Mucosa of stomach (tissue), 1 donor: Measurements from ENCODE around the gene TUBA8.
"Not testable (repeated sequence)": the region's sequence is repeated elsewhere in the genome, so short reads cannot be mapped to it uniquely, and the experiment has no call there.

Source experiments
- H3K27me3 ChIP-seq: one replicate; pipeline ENCODE4 v1.7.0; 2013; ENCODE audit warnings: mild to moderate bottlenecking, low read length; ENCODE audit not compliant: control insufficient read depth, insufficient read depth
- H3K36me3 ChIP-seq: one replicate; pipeline ENCODE4 v1.7.0; 2013; ENCODE audit warnings: low read length; ENCODE audit not compliant: control insufficient read depth, insufficient read depth
- H3K4me1 ChIP-seq: one replicate; pipeline ENCODE4 v1.7.0; 2013; ENCODE audit warnings: mild to moderate bottlenecking, low read length; ENCODE audit not compliant: control insufficient read depth, insufficient read depth
- H3K4me3 ChIP-seq: one replicate; pipeline ENCODE4 v1.7.0; 2013; ENCODE audit warnings: low read length
- H3K9ac ChIP-seq: one replicate; pipeline ENCODE4 v1.7.0; 2013; ENCODE audit warnings: mild to moderate bottlenecking, low read length, moderate library complexity
- H3K9me3 ChIP-seq: one replicate; pipeline ENCODE4 v1.7.0; 2013; ENCODE audit warnings: mild to moderate bottlenecking, low read length, moderate library complexity; ENCODE audit not compliant: control insufficient read depth
- donor health status: Pancreatic carcinoma.

The TUBA8 gene

GRCh38 chr22:18070041-18070440 is 40.6 kb upstream of the TUBA8 start:
- Histone ChIP-seq H3K9me3 (no peaks in the 10 kb centered on the region), H3K9ac (no peak overlapping the region), H3K4me3 (no peak overlapping the region), H3K27me3 (no peaks in the 10 kb centered on the region), H3K36me3 (no peaks in the 10 kb centered on the region), H3K4me1 (no peaks in the 10 kb centered on the region)

GRCh38 chr22:18070556-18071306 is 39.9 kb upstream of the TUBA8 start:
- Histone ChIP-seq H3K9ac (no peak overlapping the region), H3K4me1 (no peaks in the 10 kb centered on the region), H3K36me3 (no peaks in the 10 kb centered on the region), H3K4me3 (no peak overlapping the region), H3K27me3 (no peaks in the 10 kb centered on the region), H3K9me3 (no peaks in the 10 kb centered on the region)

GRCh38 chr22:18071307-18071967 is 39.2 kb upstream of the TUBA8 start:
- not testable (repeated sequence) for H3K27me3 ChIP-seq, H3K36me3 ChIP-seq, H3K9me3 ChIP-seq, H3K4me1 ChIP-seq, H3K9ac ChIP-seq, H3K4me3 ChIP-seq

GRCh38 chr22:18071968-18072310 is 38.7 kb upstream of the TUBA8 start:
- H3K9me3 ChIP-seq, result no peaks in the 10 kb centered on the region
- no peak overlapping the region for H3K9ac ChIP-seq
- no peaks in the 10 kb centered on the region for H3K36me3 ChIP-seq
- H3K4me1 ChIP-seq, result no peaks in the 10 kb centered on the region
- H3K4me3 ChIP-seq, result no peak overlapping the region
- no peaks in the 10 kb centered on the region for H3K27me3 ChIP-seq

- Histone ChIP-seq H3K9me3 (no peaks in the 10 kb centered on the region), H3K36me3 (no peaks in the 10 kb centered on the region), H3K4me3 (no peak overlapping the region), H3K9ac (no peak overlapping the region), H3K4me1 (no peaks in the 10 kb centered on the region), H3K27me3 (no peaks in the 10 kb centered on the region)
Measured at GRCh38 chr22:18073467-18073866, 37.1 kb upstream of the TUBA8 start.

- not testable (repeated sequence) for H3K4me3 ChIP-seq, H3K4me1 ChIP-seq, H3K9ac ChIP-seq, H3K9me3 ChIP-seq, H3K27me3 ChIP-seq, H3K36me3 ChIP-seq
Measured at GRCh38 chr22:18073927-18074326, 36.7 kb upstream of the TUBA8 start.

GRCh38 chr22:18075101-18075719 is 35.4 kb upstream of the TUBA8 start:
- Histone ChIP-seq H3K36me3 (no peaks in the 10 kb centered on the region), H3K9me3 (no peaks in the 10 kb centered on the region), H3K27me3 (no peaks in the 10 kb centered on the region), H3K4me3 (no peak overlapping the region), H3K9ac (no peak overlapping the region), H3K4me1 (no peaks in the 10 kb centered on the region)

GRCh38 chr22:18075720-18076497 is 34.7 kb upstream of the TUBA8 start:
- Histone ChIP-seq H3K4me1 (no peaks in the 10 kb centered on the region), H3K9me3 (no peaks in the 10 kb centered on the region), H3K36me3 (no peaks in the 10 kb centered on the region), H3K27me3 (no peaks in the 10 kb centered on the region), H3K4me3 (no peak overlapping the region), H3K9ac (no peak overlapping the region)

- H3K9me3 ChIP-seq, result no peaks in the 10 kb centered on the region
- peak overlapping the region; percentile 95 for H3K9ac ChIP-seq
- H3K4me3 ChIP-seq, result peak overlapping the region; percentile 99
- H3K36me3 ChIP-seq, result no peaks in the 10 kb centered on the region
- no peaks in the 10 kb centered on the region for H3K27me3 ChIP-seq
- H3K4me1 ChIP-seq, result no peaks in the 10 kb centered on the region
Measured at GRCh38 chr22:18077087-18077638, 33.4 kb upstream of the TUBA8 start.

GRCh38 chr22:18077639-18078328 is 32.8 kb upstream of the TUBA8 start, which contains the start of gene PEX26:
PEX26 (plus strand) TSS chr22:18077990; CDS start chr22:18078377, 387 bp downstream.
- Histone ChIP-seq H3K36me3 (no peaks in the 10 kb centered on the region), H3K9me3 (no peaks in the 10 kb centered on the region), H3K27me3 (no peaks in the 10 kb centered on the region), H3K4me1 (no peaks in the 10 kb centered on the region), H3K4me3 (peak within 1 kb of the TSS; percentile 99), H3K9ac (peak within 1 kb of the TSS; percentile 95)

GRCh38 chr22:18078329-18079041 is 32.1 kb upstream of the TUBA8 start:
- Histone ChIP-seq H3K36me3 (no peaks in the 10 kb centered on the region), H3K4me3 (peak overlapping the region; percentile 99), H3K27me3 (no peaks in the 10 kb centered on the region), H3K4me1 (no peaks in the 10 kb centered on the region), H3K9me3 (no peaks in the 10 kb centered on the region), H3K9ac (peak overlapping the region; percentile 95)
